ENCODE data around the gene PAPOLG. TPM values are rescaled to one million over a fixed set of nuclear protein-coding genes. Genes with fewer than 3 reads are reported as not detected.
A peak's percentile ranks its signal among the peaks of the same experiment; 100 is the strongest.

Gene PAPOLG
- total and polyA plus RNA-seq, 2 donors (not counting 1 experiment from before 2014, with no cell fraction given) = 9.4 to 27.5 TPM

DNA sequence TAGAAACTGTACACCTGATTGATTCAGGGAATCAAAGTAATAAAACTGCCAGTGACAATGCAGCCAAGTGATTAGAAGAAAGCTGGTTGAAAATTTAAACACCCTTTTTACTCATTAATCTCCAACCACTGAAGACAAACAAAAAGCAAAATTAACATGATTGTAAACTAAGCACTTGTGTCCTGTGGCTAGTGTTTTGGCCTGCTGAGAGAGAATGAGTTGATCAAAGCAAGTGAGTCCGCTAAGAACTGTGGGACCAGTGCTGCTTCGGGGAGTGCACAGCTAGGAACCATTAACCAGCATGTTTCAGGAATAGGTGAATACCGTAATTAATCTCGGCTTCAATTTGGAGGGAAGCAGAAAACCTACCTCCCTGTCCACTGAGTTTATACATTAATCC lies 13.6 kb upstream of the PAPOLG start:
- Histone ChIP-seq H3K4me3 (ENCODE audit: control extremely low read depth in 1 of 5, extremely low read depth in 1 of 5, insufficient read depth in 1 of 5, low read depth in 2 of 5, low read length in 4 of 5) (no peak overlapping the region), H3K4me2 (replicated peaks; ENCODE audit: low read depth, low read length, poor library complexity, severe bottlenecking) (no peak overlapping the region), H4K20me1 (ENCODE audit: control insufficient read depth, insufficient read depth, low read length, poor library complexity, severe bottlenecking) (no peaks in the 10 kb centered on the region), H3K27ac (ENCODE audit: low read length in 2 of 2) (no peak overlapping the region), H2AFZ (ENCODE audit: insufficient read depth, low read depth, low read length, poor library complexity, severe bottlenecking) (no peak overlapping the region), H3K79me2 (ENCODE audit: control insufficient read depth, insufficient read depth, low read length) (no peaks in the 10 kb centered on the region), H3K9me3 (ENCODE audit: control extremely low read depth in 1 of 3, control insufficient read depth in 2 of 3, insufficient read depth in 1 of 3, low read length in 2 of 3) (peaks cover 0 to 3% (median 0%) of the 10 kb centered on the region in 3 donors), H3K9ac (ENCODE audit: low read length) (no peak overlapping the region), H3K4me1 (ENCODE audit: control insufficient read depth in 2 of 2, insufficient read depth in 2 of 2, low read length in 2 of 2) (peaks cover 6 to 8% of the 10 kb centered on the region in 2 donors), H3K36me3 (replicated peaks in 1 of 2; ENCODE audit: control extremely low read depth in 1 of 2, control insufficient read depth in 1 of 2, extremely low read depth in 1 of 2, insufficient read depth in 2 of 2, low read length in 1 of 2) (no peaks in the 10 kb centered on the region), H3K27me3 (replicated peaks in 1 of 4; ENCODE audit: control extremely low read depth in 1 of 4, control insufficient read depth in 3 of 4, insufficient read depth in 4 of 4, low read length in 3 of 4) (peaks cover 0 to 20% (median 0%) of the 10 kb centered on the region in 4 experiments)
- TF ChIP-seq, protein P1, sequence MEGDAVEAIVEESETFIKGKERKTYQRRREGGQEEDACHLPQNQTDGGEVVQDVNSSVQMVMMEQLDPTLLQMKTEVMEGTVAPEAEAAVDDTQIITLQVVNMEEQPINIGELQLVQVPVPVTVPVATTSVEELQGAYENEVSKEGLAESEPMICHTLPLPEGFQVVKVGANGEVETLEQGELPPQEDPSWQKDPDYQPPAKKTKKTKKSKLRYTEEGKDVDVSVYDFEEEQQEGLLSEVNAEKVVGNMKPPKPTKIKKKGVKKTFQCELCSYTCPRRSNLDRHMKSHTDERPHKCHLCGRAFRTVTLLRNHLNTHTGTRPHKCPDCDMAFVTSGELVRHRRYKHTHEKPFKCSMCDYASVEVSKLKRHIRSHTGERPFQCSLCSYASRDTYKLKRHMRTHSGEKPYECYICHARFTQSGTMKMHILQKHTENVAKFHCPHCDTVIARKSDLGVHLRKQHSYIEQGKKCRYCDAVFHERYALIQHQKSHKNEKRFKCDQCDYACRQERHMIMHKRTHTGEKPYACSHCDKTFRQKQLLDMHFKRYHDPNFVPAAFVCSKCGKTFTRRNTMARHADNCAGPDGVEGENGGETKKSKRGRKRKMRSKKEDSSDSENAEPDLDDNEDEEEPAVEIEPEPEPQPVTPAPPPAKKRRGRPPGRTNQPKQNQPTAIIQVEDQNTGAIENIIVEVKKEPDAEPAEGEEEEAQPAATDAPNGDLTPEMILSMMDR (IDR thresholded peaks at IDR 0.05) = no peak
- TF ChIP-seq EZH2 (IDR thresholded peaks at IDR 0.05; ENCODE audit: borderline replicate concordance, insufficient read depth, low read depth, low read length, poor library complexity, severe bottlenecking) = no peak
- no peak for ATAC-seq (ENCODE audit: low read depth)
- H3K27ac Mint-ChIP-seq = no peak overlapping the region
- ChIA-PET CTCF (no interaction called here), POLR2A (no interaction called here)
- peaks cover 7% of the 10 kb centered on the region for H3K9me3 Mint-ChIP-seq (ENCODE audit: insufficient read depth)
- no peak for DNase-seq
- H3K4me1 Mint-ChIP-seq = peaks cover 9% of the 10 kb centered on the region
- H3K4me3 Mint-ChIP-seq = no peak overlapping the region
- 100% methylated on average over 2 of the region's 4 CpGs for WGBS (ENCODE audit: insufficient coverage)
- intact Hi-C loops (cut with micrococcal nuclease) = no loop called here
- H3K27me3 Mint-ChIP-seq = peaks cover 15% of the 10 kb centered on the region

DNA sequence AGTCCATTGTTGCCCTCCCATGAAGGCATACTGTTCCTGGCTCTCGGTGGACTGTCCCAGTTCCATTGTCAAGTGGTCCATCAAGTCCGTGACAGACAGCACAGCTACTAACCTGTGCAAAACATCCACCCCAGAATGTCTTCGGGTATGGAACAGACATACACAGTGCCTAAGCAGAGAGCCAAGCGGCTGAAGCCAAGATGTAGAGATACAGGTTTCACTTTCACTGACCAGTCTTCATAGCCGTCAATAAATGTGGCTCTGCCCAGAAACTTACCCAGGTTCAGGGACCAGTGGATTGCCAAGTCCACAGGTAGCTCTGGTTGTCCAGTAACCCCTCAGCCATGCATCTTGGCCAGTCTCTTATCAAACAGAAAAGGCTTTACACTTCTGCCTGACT lies 10.7 kb upstream of the PAPOLG start:
- Mint-ChIP-seq H3K27me3 (no peaks in the 10 kb centered on the region), H3K9me3 (ENCODE audit: insufficient read depth) (no peaks in the 10 kb centered on the region), H3K4me3 (no peak overlapping the region), H3K27ac (no peak overlapping the region), H3K4me1 (peaks cover 9% of the 10 kb centered on the region)
- WGBS (ENCODE audit: insufficient coverage) = 92% methylated on average over 5 of the region's 5 CpGs
- intact Hi-C loops (cut with micrococcal nuclease) = no loop called here
- no peak for ATAC-seq (ENCODE audit: low read depth)
- H3K4me1 ChIP-seq (ENCODE audit: control insufficient read depth in 2 of 2, insufficient read depth in 2 of 2, low read length in 2 of 2) = peaks cover 6 to 8% of the 10 kb centered on the region in 2 donors
- H4K20me1 ChIP-seq (ENCODE audit: control insufficient read depth, insufficient read depth, low read length, poor library complexity, severe bottlenecking) = no peaks in the 10 kb centered on the region
- peak overlapping the region; percentile 32 for H2AFZ ChIP-seq (ENCODE audit: insufficient read depth, low read depth, low read length, poor library complexity, severe bottlenecking)
- no peak overlapping the region for H3K27ac ChIP-seq (ENCODE audit: low read length in 2 of 2)
- H3K79me2 ChIP-seq (ENCODE audit: control insufficient read depth, insufficient read depth, low read length) = no peaks in the 10 kb centered on the region
- no peaks in the 10 kb centered on the region for H3K36me3 ChIP-seq (replicated peaks in 1 of 2; ENCODE audit: control extremely low read depth in 1 of 2, control insufficient read depth in 1 of 2, extremely low read depth in 1 of 2, insufficient read depth in 2 of 2, low read length in 1 of 2)
- DNase-seq = no peak
- ChIA-PET POLR2A (interaction anchor here (0.6 kb wide), 1 partner anchor 12 kb away, joined by 6 read pairs; no protein-coding TSS in a partner anchor), CTCF (no interaction called here)
- no peak overlapping the region for H3K9ac ChIP-seq (ENCODE audit: low read length)
- peaks cover 0 to 3% (median 0%) of the 10 kb centered on the region in 4 experiments for H3K27me3 ChIP-seq (replicated peaks in 1 of 4; ENCODE audit: control extremely low read depth in 1 of 4, control insufficient read depth in 3 of 4, insufficient read depth in 4 of 4, low read length in 3 of 4)
- no peak overlapping the region for H3K4me3 ChIP-seq (ENCODE audit: control extremely low read depth in 1 of 5, extremely low read depth in 1 of 5, insufficient read depth in 1 of 5, low read depth in 2 of 5, low read length in 4 of 5)
- TF ChIP-seq, protein P1 (IDR thresholded peaks at IDR 0.05) = no peak
- no peak for TF ChIP-seq EZH2 (IDR thresholded peaks at IDR 0.05; ENCODE audit: borderline replicate concordance, insufficient read depth, low read depth, low read length, poor library complexity, severe bottlenecking)
- no peak overlapping the region for H3K4me2 ChIP-seq (replicated peaks; ENCODE audit: low read depth, low read length, poor library complexity, severe bottlenecking)
- no peaks in the 10 kb centered on the region for H3K9me3 ChIP-seq (ENCODE audit: control extremely low read depth in 1 of 3, control insufficient read depth in 2 of 3, insufficient read depth in 1 of 3, low read length in 2 of 3)

All from B cell (primary cell).